SIG-M5 (cell line): ENCODE results near the gene BLOC1S2.
"Not testable (repeated sequence)": the region's sequence is repeated elsewhere in the genome, so short reads cannot be mapped to it uniquely, and the experiment has no call there.

ENCODE experiments used
- DNase-seq: peaks from one replicate; lab custom pipeline; 2025; lab: John Stamatoyannopoulos, UW

Gene BLOC1S2

GRCh38 chr10:100286051-100287033 lies at the start of gene BLOC1S2:
TSS of gene BLOC1S2 (minus strand) at chr10:100286680. CDS start at chr10:100286659, 21 bp downstream.
- no peak for DNase-seq

- no peak for DNase-seq
These were observed 48.3 kb upstream of the BLOC1S2 start for GRCh38 chr10:100334762-100335161.

- DNase-seq: no peak
These were observed 47.4 kb upstream of the BLOC1S2 start for GRCh38 chr10:100333661-100334440.

GRCh38 chr10:100333106-100333505 lies 46.6 kb upstream of the BLOC1S2 start:
- no peak for DNase-seq

- DNase-seq: no peak
These were observed 43.6 kb upstream of the BLOC1S2 start, which contains the start of gene PKD2L1 for GRCh38 chr10:100330079-100330478. TSS of gene PKD2L1 (minus strand) at chr10:100330228. CDS start at chr10:100330103, 125 bp downstream.

- DNase-seq: no peak
These were observed 41.7 kb upstream of the BLOC1S2 start for GRCh38 chr10:100328198-100328597.

GRCh38 chr10:100327718-100328009 lies 41.2 kb upstream of the BLOC1S2 start:
- no peak for DNase-seq

- peak; percentile 38 for DNase-seq
These were observed 40.7 kb upstream of the BLOC1S2 start for GRCh38 chr10:100327007-100327717.

- no peak for DNase-seq
These were observed 38.7 kb upstream of the BLOC1S2 start for GRCh38 chr10:100325158-100325557.

GRCh38 chr10:100319707-100320402 lies 33.4 kb upstream of the BLOC1S2 start:
- DNase-seq: no peak

- DNase-seq: no peak
These were observed 31.7 kb upstream of the BLOC1S2 start for GRCh38 chr10:100318207-100318606.

GRCh38 chr10:100315615-100316014 lies 29.1 kb upstream of the BLOC1S2 start:
- no peak for DNase-seq

GRCh38 chr10:100311298-100311697 lies 24.8 kb upstream of the BLOC1S2 start:
- no peak for DNase-seq

- no peak for DNase-seq
These were observed 21.2 kb upstream of the BLOC1S2 start for GRCh38 chr10:100307684-100308083.

GRCh38 chr10:100306861-100307260 lies 20.4 kb upstream of the BLOC1S2 start:
- DNase-seq: no peak

GRCh38 chr10:100304414-100304813 lies 17.9 kb upstream of the BLOC1S2 start:
- no peak for DNase-seq

GRCh38 chr10:100303724-100304319 lies 17.3 kb upstream of the BLOC1S2 start:
- DNase-seq: no peak

- not testable (repeated sequence) for DNase-seq
These were observed 14.6 kb upstream of the BLOC1S2 start for GRCh38 chr10:100301123-100301522.

GRCh38 chr10:100297242-100297641 lies 10.8 kb upstream of the BLOC1S2 start:
- no peak for DNase-seq

- no peak for DNase-seq
These were observed 6.6 kb upstream of the BLOC1S2 start for GRCh38 chr10:100293066-100293465.

- DNase-seq: not testable (repeated sequence)
These were observed 5.8 kb upstream of the BLOC1S2 start for GRCh38 chr10:100292300-100292699.
